HL-60 (cell line): ENCODE results near the gene PARD6G.

Experiments used
- GABPA ChIP-seq: IDR thresholded peaks from 2 replicates; pipeline ENCODE4 v1.6.1; 2012; ENCODE audit warnings: low read depth
- TF ChIP-seq, protein P1 (sequence below): IDR thresholded peaks from one replicate; pipeline ENCODE4 v1.5.1; 2011; ENCODE audit warnings: low read length, control low read depth, inconsistent platforms; ENCODE audit not compliant: insufficient read depth
- TF ChIP-seq, protein P2 (sequence below): IDR thresholded peaks from 2 replicates; pipeline ENCODE4 v1.6.1; 2012; ENCODE audit warnings: low read depth; ENCODE audit not compliant: insufficient replicate concordance

DNA sequence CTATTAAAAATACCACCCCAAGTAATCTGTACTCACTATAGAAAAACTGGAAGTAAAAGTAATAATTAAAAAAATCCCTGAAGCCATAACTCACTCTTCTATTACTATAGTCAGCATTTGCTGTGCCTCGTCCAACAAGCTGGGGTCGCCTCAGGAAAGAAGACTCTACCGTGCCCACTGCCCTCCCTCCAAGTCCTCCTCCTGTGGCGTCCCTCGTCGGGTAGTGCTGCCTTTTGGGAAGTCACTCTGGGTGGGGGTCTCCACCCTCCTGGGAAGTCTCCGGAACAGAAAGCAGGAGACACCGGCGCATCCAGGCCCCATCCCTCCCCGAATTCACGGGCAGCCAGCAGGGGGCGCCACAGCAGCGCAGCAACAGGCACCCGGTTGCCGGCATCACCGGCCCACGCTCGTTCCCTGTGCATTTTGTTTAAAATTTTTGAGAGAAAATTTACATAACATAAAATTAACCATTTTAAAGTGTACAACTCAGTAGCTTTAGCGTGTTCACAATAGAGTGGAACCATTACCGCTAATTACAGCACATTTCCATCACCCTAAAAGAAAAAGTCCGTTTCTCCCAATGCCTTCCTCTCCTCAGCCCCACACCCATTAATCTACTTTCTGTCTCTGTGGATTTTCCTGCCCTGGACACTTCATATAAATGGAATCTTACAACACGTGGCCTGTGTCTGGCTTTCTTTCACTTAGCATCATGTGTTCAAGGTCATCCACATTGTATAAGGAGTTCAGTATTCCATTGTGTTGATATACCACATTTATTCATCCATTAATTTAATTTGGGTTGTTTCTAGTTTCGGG, 76.1 kb downstream of the PARD6G start:
- TF ChIP-seq, protein P1, sequence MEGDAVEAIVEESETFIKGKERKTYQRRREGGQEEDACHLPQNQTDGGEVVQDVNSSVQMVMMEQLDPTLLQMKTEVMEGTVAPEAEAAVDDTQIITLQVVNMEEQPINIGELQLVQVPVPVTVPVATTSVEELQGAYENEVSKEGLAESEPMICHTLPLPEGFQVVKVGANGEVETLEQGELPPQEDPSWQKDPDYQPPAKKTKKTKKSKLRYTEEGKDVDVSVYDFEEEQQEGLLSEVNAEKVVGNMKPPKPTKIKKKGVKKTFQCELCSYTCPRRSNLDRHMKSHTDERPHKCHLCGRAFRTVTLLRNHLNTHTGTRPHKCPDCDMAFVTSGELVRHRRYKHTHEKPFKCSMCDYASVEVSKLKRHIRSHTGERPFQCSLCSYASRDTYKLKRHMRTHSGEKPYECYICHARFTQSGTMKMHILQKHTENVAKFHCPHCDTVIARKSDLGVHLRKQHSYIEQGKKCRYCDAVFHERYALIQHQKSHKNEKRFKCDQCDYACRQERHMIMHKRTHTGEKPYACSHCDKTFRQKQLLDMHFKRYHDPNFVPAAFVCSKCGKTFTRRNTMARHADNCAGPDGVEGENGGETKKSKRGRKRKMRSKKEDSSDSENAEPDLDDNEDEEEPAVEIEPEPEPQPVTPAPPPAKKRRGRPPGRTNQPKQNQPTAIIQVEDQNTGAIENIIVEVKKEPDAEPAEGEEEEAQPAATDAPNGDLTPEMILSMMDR: peak; percentile 75
- TF ChIP-seq GABPA: no peak
- TF ChIP-seq, protein P2, sequence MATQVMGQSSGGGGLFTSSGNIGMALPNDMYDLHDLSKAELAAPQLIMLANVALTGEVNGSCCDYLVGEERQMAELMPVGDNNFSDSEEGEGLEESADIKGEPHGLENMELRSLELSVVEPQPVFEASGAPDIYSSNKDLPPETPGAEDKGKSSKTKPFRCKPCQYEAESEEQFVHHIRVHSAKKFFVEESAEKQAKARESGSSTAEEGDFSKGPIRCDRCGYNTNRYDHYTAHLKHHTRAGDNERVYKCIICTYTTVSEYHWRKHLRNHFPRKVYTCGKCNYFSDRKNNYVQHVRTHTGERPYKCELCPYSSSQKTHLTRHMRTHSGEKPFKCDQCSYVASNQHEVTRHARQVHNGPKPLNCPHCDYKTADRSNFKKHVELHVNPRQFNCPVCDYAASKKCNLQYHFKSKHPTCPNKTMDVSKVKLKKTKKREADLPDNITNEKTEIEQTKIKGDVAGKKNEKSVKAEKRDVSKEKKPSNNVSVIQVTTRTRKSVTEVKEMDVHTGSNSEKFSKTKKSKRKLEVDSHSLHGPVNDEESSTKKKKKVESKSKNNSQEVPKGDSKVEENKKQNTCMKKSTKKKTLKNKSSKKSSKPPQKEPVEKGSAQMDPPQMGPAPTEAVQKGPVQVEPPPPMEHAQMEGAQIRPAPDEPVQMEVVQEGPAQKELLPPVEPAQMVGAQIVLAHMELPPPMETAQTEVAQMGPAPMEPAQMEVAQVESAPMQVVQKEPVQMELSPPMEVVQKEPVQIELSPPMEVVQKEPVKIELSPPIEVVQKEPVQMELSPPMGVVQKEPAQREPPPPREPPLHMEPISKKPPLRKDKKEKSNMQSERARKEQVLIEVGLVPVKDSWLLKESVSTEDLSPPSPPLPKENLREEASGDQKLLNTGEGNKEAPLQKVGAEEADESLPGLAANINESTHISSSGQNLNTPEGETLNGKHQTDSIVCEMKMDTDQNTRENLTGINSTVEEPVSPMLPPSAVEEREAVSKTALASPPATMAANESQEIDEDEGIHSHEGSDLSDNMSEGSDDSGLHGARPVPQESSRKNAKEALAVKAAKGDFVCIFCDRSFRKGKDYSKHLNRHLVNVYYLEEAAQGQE: no peak
